H7 (cell line): Measurements from ENCODE around the gene PIK3C2B. TPM values are rescaled to one million over a fixed set of nuclear protein-coding genes. Genes with fewer than 3 reads are reported as not detected.
"Not testable (repeated sequence)": the region's sequence is repeated elsewhere in the genome, so short reads cannot be mapped to it uniquely, and the experiment has no call there.

ENCODE experiments used
- DNase-seq: peaks from one replicate; pipeline ENCODE4 v3.0.0; 2012
- H3K27me3 ChIP-seq: 2 replicates; pipeline ENCODE4 v1.6.0; 2011; ENCODE audit warnings: mild to moderate bottlenecking, low read length; ENCODE audit not compliant: control insufficient read depth, insufficient read depth
- H3K36me3 ChIP-seq: replicated peaks from 2 replicates; pipeline ENCODE4 v1.5.1; 2011; ENCODE audit warnings: low read length; ENCODE audit not compliant: control insufficient read depth, insufficient read depth
- H3K4me3 ChIP-seq: 2 replicates; pipeline ENCODE4 v1.5.1; 2011; ENCODE audit warnings: low read depth, mild to moderate bottlenecking, control low read depth, low read length, moderate library complexity; ENCODE audit not compliant: insufficient read depth
- total RNA-seq: library from RNA; depleted of rRNA; stranded (reverse); fragments of >200 nt; shearing (Covaris generic); gene quantifications from 2 replicates; pipeline ENCODE4 v1.2.3, GENCODE V29; 2014

The PIK3C2B gene
- total RNA-seq, 1 experiment from 2014 or later = 14.7 TPM

GRCh38 chr1:204499511-204500468, 5.2 kb upstream of the PIK3C2B start:
- no peak for DNase-seq
- Histone ChIP-seq H3K27me3 (no peaks in the 10 kb centered on the region; the same call in 1 of the 2 replicates), H3K36me3 (no peaks in the 10 kb centered on the region), H3K4me3 (no peak overlapping the region)

GRCh38 chr1:204498981-204499380, 4.4 kb upstream of the PIK3C2B start:
- DNase-seq = no peak
- H3K36me3 ChIP-seq = no peaks in the 10 kb centered on the region

GRCh38 chr1:204495777-204496176, 1.2 kb upstream of the PIK3C2B start:
- H3K4me3 ChIP-seq = no peak overlapping the region
- H3K36me3 ChIP-seq = no peaks in the 10 kb centered on the region

More at GRCh38 chr1:204498981-204499380, 4.4 kb upstream of the PIK3C2B start:
- H3K27me3 ChIP-seq = no peaks in the 10 kb centered on the region; the same call in 1 of the 2 replicates
- H3K4me3 ChIP-seq = no peak overlapping the region

GRCh38 chr1:204495078-204495753, 611 bp upstream of the PIK3C2B start:
- no peaks in the 10 kb centered on the region; the same call in 1 of the 2 replicates for H3K27me3 ChIP-seq
- DNase-seq = peak; percentile 65
- H3K4me3 ChIP-seq = peak overlapping the region; percentile 98

More at GRCh38 chr1:204495777-204496176, 1.2 kb upstream of the PIK3C2B start:
- no peaks in the 10 kb centered on the region; the same call in 1 of the 2 replicates for H3K27me3 ChIP-seq
- DNase-seq = no peak

GRCh38 chr1:204493984-204494280, 673 bp downstream of the PIK3C2B start:
- DNase-seq = peak; percentile 73
- H3K4me3 ChIP-seq = peak overlapping the region; percentile 98

More at GRCh38 chr1:204495078-204495753, 611 bp upstream of the PIK3C2B start:
- H3K36me3 ChIP-seq = no peaks in the 10 kb centered on the region

GRCh38 chr1:204493145-204493983, 1.2 kb downstream of the PIK3C2B start:
- no peaks in the 10 kb centered on the region; the same call in 1 of the 2 replicates for H3K27me3 ChIP-seq
- no peaks in the 10 kb centered on the region for H3K36me3 ChIP-seq
- H3K4me3 ChIP-seq = peak overlapping the region; percentile 98
- peak; percentile 42 for DNase-seq

More at GRCh38 chr1:204493984-204494280, 673 bp downstream of the PIK3C2B start:
- H3K36me3 ChIP-seq = no peaks in the 10 kb centered on the region
- H3K27me3 ChIP-seq = no peaks in the 10 kb centered on the region; the same call in 1 of the 2 replicates

GRCh38 chr1:204491655-204492054, 3.0 kb downstream of the PIK3C2B start:
- no peak overlapping the region for H3K4me3 ChIP-seq

GRCh38 chr1:204487256-204487615, 7.4 kb downstream of the PIK3C2B start:
- H3K27me3 ChIP-seq = no peaks in the 10 kb centered on the region
- H3K36me3 ChIP-seq = no peaks in the 10 kb centered on the region
- H3K4me3 ChIP-seq = no peak overlapping the region
- no peak for DNase-seq

More at GRCh38 chr1:204491655-204492054, 3.0 kb downstream of the PIK3C2B start:
- Histone ChIP-seq H3K27me3 (no peaks in the 10 kb centered on the region), H3K36me3 (no peaks in the 10 kb centered on the region)
- no peak for DNase-seq

- not testable (repeated sequence) for H3K4me3 ChIP-seq, H3K36me3 ChIP-seq
Observed at GRCh38 chr1:204486513-204487255, 7.9 kb downstream of the PIK3C2B start.

GRCh38 chr1:204483791-204484190, 10.8 kb downstream of the PIK3C2B start:
- no peaks in the 10 kb centered on the region for H3K36me3 ChIP-seq
- no peaks in the 10 kb centered on the region for H3K27me3 ChIP-seq
- no peak for DNase-seq
- no peak overlapping the region for H3K4me3 ChIP-seq

More at GRCh38 chr1:204486513-204487255, 7.9 kb downstream of the PIK3C2B start:
- H3K27me3 ChIP-seq, DNase-seq: not testable (repeated sequence)

- Histone ChIP-seq H3K36me3 (no peaks in the 10 kb centered on the region), H3K27me3 (no peaks in the 10 kb centered on the region), H3K4me3 (no peak overlapping the region)
- DNase-seq = peak; percentile 39
Observed at GRCh38 chr1:204480515-204480914, 14.1 kb downstream of the PIK3C2B start.

GRCh38 chr1:204479387-204480136, 15.0 kb downstream of the PIK3C2B start:
- Histone ChIP-seq H3K4me3 (no peak overlapping the region), H3K27me3 (no peaks in the 10 kb centered on the region), H3K36me3 (no peaks in the 10 kb centered on the region)
- DNase-seq = peak; percentile 15

GRCh38 chr1:204478921-204479320, 15.7 kb downstream of the PIK3C2B start:
- no peaks in the 10 kb centered on the region for H3K36me3 ChIP-seq
- DNase-seq = no peak
- no peak overlapping the region for H3K4me3 ChIP-seq
- H3K27me3 ChIP-seq = no peaks in the 10 kb centered on the region
